ENCODE measurements around the gene B3GALT6.
"Not testable (repeated sequence)": the region's sequence is repeated elsewhere in the genome, so short reads cannot be mapped to it uniquely, and the experiment has no call there.

B3GALT6 gene

DNA sequence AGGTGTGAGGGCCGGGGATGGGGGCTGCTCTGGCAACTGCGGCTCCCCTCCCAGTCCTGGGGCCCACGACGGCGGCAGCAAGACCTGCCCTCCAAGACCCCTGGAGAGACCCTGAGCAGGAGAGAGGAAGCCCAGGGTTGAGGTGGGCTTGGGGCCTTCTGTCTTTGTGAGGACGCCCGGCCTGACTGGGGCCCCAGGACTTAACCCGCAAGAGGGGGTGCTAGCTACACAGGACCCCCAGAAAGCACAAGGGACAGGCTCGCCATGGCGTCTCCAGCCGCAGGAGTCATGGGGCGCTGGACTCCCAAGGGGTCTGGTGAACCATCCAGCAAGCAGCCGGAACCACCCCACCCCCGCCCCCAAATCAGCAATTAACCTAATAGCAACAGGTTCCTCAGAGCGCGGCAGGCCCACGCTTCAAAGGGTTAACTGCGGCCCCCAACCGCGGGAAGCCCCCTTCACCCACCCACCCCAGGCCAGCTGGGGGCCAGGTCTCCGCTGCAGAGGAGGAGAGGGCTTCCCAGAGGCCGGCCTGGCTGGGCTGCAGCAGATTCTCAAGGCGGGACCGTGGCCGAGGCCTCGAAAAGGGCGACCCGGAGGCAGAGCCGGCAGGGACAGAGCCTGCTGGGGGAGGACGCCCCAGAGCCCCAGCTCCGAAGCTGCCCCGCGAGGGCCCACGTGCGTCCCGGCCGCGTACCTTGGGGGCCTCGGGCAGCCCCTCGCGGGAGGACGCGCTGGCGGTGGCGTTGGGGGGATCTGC, 14.0 kb downstream of the B3GALT6 start:
- no peak for DNase-seq

GRCh38 chr1:1246577-1247340, 14.7 kb downstream of the B3GALT6 start, which contains the start of gene C1QTNF12:
Gene C1QTNF12, minus strand, starts transcription at chr1:1246722. Its CDS starts 32 bp downstream, at chr1:1246690.
- DNase-seq: no peak

DNA sequence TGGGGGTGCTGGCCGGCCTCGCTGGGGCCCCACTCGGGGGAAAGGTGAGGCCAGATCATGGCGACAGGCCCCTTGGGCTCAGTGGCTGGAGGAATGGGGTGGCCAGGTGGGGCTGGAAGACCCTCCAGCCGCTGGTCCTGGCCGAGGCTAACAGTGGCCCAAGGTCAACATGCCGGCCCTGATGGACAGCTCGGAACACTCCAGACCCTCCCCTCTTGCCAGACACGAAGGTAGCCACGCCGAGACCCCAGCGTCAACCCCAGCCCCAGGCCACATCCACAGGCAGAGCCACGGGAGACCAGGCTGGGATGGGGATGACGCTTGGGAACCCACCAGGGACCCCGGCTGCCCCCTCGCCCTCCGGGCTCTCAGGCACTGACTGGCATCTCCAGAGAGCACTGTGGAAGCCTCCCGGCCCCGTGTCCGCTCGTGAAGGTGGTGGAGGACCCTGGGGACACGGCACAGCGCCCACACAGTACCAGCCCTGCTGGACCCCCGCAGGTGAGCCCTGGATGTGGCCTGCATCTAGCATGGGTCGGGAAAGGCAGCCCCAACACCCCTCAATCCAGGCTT, 15.4 kb downstream of the B3GALT6 start:
- DNase-seq: no peak

DNA sequence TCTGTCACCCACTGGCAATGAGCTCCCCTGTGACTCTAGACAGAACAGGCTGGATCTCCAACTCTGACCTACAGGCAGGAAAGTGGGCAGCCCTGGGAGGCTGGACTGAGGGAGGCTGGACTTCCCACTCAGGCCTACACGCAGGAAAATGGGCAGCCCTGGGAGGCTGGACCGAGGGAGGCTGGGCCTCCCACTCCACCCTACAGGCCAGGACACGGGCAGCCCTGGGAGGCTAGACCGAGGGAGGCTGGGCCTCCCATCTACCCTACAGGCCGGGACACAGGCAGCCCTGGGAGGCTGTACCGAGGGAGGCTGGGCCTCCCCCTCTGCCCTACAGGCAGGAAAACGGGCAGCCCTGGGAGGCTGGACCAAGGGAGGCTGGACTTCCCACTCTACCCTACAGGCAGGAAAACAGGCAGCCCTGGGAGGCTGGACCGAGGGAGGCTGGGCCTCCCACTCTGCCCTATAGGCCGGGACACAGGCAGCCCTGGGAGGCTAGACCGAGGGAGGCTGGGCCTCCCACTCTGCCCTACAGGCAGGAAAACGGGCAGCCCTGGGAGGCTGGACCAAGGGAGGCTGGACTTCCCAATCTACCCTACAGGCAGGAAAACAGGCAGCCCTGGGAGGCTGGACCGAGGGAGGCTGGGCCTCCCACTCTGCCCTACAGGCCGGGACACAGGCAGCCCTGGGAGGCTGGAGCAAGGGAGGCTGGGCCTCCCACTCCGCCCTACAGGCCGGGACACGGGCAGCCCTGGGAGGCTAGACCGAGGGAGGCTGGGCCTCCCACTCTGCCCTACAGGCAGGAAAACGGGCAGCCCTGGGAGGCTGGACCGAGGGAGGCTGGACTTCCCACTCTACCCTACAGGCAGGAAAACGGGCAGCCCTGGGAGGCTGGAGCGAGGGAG, 16.2 kb downstream of the B3GALT6 start:
- not testable (repeated sequence) for DNase-seq

DNA sequence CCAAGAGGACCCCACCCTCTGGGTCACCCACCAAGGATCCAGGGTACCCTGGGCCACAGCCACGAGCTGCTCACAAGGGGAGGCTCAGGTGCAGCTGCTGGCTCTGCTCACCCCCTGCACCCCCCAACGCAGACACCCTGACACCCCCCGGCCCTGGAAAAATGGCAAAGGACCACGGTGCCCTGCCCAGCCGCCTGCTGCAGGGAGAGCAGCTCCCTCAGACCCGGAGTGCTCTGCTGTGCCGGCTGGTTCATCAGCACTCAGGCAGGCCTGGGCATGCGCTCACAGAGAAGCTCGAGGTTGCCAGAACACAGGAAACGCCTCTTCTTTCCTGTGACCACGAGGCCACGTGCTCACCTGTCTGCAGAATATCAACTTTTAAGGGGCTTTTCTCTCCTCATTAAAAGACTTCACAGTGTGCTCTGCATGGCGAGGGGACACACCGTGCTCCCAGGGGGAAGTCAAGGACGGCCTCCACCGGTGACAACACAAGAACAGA, 18.8 kb downstream of the B3GALT6 start:
- DNase-seq: peak; percentile 78

DNA sequence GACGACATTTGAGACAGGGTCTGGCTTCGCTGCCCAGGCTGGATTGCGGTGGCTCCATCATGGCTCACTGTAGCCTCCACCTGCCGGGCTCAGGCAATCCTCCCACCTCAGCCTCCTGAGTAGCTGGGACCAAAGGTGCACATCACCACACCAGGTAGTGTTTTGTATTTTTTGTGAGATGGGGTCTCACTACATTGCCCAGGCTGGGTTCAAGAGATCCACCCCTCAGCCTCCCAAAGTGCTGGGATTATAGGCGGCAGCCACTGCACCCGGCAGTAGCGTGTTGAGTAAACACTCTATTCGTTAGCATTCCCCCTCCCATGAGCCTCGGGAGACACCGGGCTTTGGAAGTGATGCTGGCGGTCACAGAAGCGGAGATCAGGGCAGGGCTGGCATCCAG, 21.3 kb downstream of the B3GALT6 start:
- no peak for DNase-seq

DNA sequence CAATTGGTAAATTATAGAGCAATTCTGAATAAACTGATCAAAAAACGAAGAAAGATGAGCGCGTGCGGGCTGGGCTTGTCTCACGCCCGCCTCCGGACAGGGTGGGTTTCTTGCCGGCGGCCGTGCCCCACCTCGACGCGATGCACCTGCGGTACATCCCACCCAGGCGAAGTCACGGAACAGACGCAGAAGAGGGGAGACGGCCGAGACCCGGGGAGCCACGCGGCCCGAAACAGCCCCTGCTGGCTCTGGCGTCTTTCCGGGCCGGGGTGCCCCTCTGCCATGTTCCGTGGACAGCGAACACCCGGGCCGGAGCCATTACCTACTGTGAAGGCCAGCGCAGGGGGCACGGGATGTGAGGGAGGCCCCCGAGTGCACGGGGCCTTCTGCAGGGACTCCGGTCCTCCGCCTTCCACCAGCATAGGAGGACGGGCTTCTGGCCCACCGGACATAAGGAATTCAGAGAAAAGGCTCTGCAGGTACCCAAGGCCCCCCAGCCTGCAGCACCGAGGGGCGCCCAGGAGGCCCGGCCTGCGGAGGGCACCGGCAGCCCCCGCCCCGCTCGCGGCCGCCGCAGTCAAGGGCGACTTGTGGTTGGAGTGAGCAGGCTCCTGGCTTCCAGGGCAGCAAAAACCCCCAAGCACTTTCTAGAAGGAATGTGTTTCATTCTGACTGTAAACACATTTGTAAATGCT, 22.1 kb downstream of the B3GALT6 start:
- no peak for DNase-seq

DNA sequence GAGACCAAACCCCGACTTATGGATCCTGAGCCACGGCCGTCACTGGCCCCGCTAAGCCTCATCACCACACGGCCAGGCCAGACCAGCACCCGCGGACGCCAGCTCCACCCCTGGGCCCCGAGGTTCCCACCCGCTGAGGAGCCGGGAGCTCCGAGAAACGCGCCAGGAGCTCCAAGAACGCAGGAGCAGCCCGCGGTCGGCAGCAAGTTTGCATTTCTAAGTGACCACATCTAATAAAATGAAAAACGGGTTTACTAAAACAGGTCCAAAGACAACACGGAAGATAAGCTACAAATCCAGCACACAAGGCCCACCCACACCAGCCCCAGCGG, 22.6 kb downstream of the B3GALT6 start:
- no peak for DNase-seq

GRCh38 chr1:1255078-1255477, 23.0 kb downstream of the B3GALT6 start:
- no peak for DNase-seq

DNA sequence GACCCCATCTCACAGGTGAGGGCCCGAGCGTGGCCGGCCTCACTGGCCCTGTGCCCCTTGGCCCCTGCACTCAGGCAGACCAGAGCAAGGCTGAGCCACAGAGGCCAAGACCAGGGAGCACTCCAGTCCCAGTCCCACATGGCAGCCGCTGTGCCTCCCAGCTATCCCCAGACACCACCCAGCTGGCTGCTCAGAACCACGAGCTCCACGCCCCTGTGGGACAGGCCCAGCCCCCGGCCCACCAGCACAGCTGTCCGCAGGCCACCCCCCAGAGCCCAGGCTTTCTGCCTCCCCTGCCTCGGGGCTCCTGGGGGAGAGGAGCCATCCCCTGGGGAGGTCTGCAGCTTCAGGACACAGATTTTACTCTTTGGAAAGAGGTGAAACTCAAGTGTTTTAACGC, 23.6 kb downstream of the B3GALT6 start:
- DNase-seq: no peak

DNA sequence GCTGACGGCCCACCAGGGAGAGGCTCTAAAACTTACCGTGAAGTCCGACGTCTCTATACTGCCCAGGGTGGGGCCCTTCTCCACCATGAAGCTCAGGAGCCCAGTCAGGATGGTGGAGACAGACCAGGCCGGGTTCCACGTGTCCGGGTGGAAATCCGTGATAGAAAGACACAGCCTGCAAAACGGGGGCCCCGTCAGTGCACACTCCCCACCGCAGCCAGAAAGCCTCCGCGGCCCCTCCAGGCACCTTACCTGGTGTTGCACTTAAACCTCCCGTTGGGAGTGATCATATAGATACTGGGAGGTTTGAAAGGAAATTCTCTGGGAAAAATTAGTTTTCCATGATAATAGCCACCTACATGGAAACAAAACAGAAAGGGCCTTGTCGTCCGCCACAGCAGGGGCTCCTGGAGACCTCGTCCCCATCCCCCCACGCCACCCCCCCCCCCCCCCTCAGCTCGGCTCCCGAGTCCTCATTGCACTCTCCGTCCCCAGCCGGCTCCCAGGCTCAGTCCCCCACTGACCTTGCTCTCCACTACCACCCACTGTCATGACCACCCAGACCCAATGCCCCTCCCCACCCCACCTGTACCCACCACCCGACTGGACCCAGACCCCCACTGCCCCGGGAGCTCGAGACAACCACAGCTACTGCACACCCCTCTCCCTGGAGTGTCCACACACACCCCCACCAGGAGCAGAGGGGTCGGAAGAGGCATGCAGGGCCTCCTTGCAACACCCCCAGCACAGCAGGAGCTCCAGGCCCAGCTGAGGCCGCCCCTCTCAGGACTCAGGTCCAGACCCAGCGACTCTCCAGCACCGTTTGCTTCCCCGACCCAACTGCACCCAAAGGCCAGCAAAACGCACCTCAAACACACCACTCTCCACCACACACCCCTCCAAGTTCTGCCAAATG, 25.2 kb downstream of the B3GALT6 start:
- DNase-seq: no peak

- no peak for DNase-seq
Observed at GRCh38 chr1:1259119-1259488, 27.1 kb downstream of the B3GALT6 start.

- DNase-seq: no peak
Observed at GRCh38 chr1:1259540-1259939, 27.5 kb downstream of the B3GALT6 start.

- DNase-seq: no peak
Observed at GRCh38 chr1:1259951-1260600, 28.0 kb downstream of the B3GALT6 start.

- DNase-seq: no peak
Observed at GRCh38 chr1:1260843-1261560, 29.0 kb downstream of the B3GALT6 start.

GRCh38 chr1:1262071-1262470, 30.0 kb downstream of the B3GALT6 start:
- no peak for DNase-seq

GRCh38 chr1:1262758-1263157, 30.7 kb downstream of the B3GALT6 start:
- DNase-seq: no peak

DNA sequence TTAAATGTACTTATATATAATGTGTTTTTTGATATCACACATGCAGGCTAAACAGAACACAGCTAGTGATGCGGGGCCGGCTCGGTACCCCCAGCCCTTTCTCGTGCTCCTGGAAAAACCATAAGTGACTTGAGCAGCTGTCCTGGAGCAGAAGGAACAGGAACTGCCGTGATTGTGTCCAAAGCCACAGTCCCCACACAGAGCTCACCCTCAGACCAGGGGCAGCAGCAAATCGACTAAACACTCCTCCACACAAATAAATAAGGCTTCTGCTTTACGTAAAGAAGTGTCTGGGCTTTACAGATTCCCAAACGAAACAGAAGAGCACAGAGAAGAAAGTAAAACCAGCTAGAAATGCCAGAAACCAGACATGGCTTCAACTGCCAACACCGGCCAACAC, 32.0 kb downstream of the B3GALT6 start:
- DNase-seq: no peak

GRCh38 chr1:1264868-1265272, 32.8 kb downstream of the B3GALT6 start:
- DNase-seq: no peak
